BJ (cell line): ENCODE measurements around the gene SDK1. TPM values are rescaled to one million over a fixed set of nuclear protein-coding genes. Genes with fewer than 3 reads are reported as not detected.
"Not testable (repeated sequence)": the region's sequence is repeated elsewhere in the genome, so short reads cannot be mapped to it uniquely, and the experiment has no call there.

ENCODE experiments used
- CTCF ChIA-PET: fragments of 350-600 bp; formaldehyde crosslinking; extraction: SDS; loops from one replicate; lab custom pipeline; 2021; ENCODE audit warnings: antibody characterized with exemption, inconsistent platforms; lab: Yijun Ruan, JAX
- POLR2A ChIA-PET: fragments of 300-600 bp; sonication (Branson Sonifier 250); formaldehyde crosslinking; extraction: SDS; loops from one replicate; lab custom pipeline; 2021; ENCODE audit warnings: antibody characterized with exemption; lab: Charles Lee
- DNase-seq: peaks from one replicate; pipeline ENCODE4 v3.0.0-alpha.2; 2011; ENCODE audit warnings: low read depth
- H3K27me3 ChIP-seq: 2 replicates; pipeline ENCODE4 v1.6.0; 2011; ENCODE audit warnings: low read length; ENCODE audit not compliant: control insufficient read depth, insufficient read depth
- H3K36me3 ChIP-seq: 2 replicates; pipeline ENCODE4 v1.5.1; 2011; ENCODE audit warnings: low read length; ENCODE audit not compliant: control insufficient read depth, insufficient read depth
- H3K4me3 ChIP-seq: 2 replicates; pipeline ENCODE4 v1.5.1; 2011; ENCODE audit warnings: low read depth, mild to moderate bottlenecking, control low read depth, low read length
- CTCF ChIP-seq: IDR thresholded peaks from 2 replicates; pipeline ENCODE4 v1.5.1; 2011; ENCODE audit warnings: low read depth, mild to moderate bottlenecking, control low read depth, inconsistent platforms, low read length, moderate library complexity; ENCODE audit not compliant: insufficient read depth
- polyA plus RNA-seq: library from polyadenylated mRNA; depleted of rRNA; stranded (reverse); fragments of >200 nt; gene quantifications from 2 replicates; pipeline ENCODE4 v1.2.3, GENCODE V29; 2011

SDK1 gene
- polyA plus RNA-seq, 1 experiment: 0.01 TPM

DNA sequence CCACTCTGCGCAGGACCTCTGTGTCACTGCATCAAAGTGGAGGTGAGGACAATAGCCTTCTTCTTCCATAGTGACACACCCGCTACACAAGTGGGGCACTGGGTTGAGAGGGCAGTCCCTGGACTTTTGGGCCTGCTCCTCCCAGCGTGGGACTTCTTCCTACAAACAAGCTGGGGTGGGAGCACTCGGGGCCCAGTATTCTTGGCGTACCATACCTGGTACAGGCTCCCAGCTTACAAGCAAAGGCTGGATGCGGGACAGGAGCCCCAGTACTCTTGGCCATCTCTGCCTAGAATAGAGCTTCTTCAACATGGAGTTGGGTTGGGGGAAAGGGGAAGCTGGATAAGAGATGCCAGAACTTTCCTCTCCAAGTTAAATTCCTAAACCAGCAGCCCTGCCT lies 954.3 kb downstream of the SDK1 start:
- Histone ChIP-seq H3K4me3 (no peak overlapping the region), H3K27me3 (no peaks in the 10 kb centered on the region), H3K36me3 (no peaks in the 10 kb centered on the region)
- no peak for DNase-seq
- ChIA-PET POLR2A (no interaction called here), CTCF (no interaction called here)
- no peak for TF ChIP-seq CTCF

DNA sequence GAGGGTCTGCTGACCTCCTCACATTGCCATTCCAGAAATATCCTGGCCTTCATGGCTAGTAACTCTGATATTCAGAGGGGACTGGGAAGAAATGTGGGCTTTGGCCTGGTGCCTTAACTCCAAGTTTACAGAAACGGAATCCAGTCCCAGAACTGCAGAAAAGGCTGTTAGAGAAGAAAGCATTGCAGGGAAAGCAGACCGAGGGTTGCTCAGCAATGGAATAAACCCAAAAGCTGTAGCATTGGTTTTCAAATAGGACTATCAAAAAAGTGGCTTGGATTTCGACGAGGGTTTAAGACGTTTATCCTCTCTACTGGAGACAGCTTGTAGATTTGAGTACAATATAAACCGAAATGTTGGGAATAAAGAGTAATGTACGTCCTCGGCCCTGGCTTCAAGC lies 955.2 kb downstream of the SDK1 start:
- no peak for DNase-seq
- no peak for TF ChIP-seq CTCF
- no peak overlapping the region for H3K4me3 ChIP-seq
- CTCF ChIA-PET: no interaction called here
- H3K27me3 ChIP-seq: no peaks in the 10 kb centered on the region
- no peaks in the 10 kb centered on the region for H3K36me3 ChIP-seq
- POLR2A ChIA-PET: no interaction called here

DNA sequence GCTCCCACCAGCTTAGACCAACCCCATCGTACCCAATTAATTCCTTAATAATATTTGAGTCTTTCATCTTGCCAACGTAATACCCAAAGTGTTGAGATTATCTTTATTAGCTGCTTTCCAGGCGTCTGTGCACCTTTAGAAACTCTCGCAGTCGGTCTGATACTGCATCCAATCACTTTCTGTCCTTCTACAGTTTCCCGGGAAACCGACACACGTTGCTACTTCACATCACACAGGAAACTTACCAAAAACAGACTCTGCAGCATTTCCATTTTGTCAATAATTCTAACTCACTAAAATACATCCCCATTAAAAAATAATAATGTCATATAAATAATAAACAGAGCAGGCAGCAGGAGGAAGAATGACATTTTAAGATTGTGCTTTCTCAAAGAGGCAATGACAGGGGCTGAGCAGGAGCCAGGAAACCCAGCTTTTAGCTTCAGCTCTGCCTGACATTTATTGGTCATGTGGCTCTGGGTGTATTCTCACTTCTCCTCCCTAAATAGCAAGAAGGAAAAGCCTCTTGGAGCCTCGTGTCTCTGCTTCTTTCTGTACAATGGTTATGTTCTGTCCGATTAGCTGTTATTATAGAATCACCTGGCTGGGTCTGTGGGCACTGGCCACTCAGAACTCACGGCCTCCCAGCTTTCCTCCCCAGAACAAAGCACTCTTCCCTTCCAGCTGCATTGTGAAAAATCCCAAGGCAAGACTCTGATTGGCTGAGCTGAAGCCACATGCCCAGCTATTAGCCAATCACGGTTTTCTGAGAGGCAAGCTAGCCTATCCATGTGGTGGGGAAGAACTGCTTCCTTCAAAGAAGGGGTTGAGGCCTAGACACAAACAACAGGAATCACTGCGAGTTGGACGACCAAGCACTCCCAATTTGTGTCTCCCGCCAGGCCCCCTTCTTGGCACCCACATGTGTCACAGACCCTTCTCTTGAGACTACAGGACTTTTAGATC lies 956.4 kb downstream of the SDK1 start:
- ChIA-PET POLR2A (no interaction called here), CTCF (no interaction called here)
- no peak overlapping the region for H3K4me3 ChIP-seq
- no peak for TF ChIP-seq CTCF
- no peaks in the 10 kb centered on the region for H3K36me3 ChIP-seq
- no peaks in the 10 kb centered on the region for H3K27me3 ChIP-seq
- DNase-seq: no peak

- H3K36me3 ChIP-seq, H3K27me3 ChIP-seq, H3K4me3 ChIP-seq, CTCF ChIA-PET, POLR2A ChIA-PET, DNase-seq: not testable (repeated sequence)
Measured at GRCh38 chr7:4260116-4260515, 959.1 kb downstream of the SDK1 start.

- DNase-seq: no peak
- TF ChIP-seq CTCF: no peak
- Histone ChIP-seq H3K36me3 (no peaks in the 10 kb centered on the region), H3K27me3 (no peaks in the 10 kb centered on the region), H3K4me3 (no peak overlapping the region)
- CTCF ChIA-PET: interaction anchor here (0.7 kb wide), 1 partner anchor 371 kb away, joined by 3 read pairs; no protein-coding TSS in a partner anchor
- POLR2A ChIA-PET: no interaction called here
Measured at GRCh38 chr7:4260867-4261600, 960.0 kb downstream of the SDK1 start.
